IMR-90 (cell line): ENCODE data around the gene CADM1. TPM values are rescaled to one million over a fixed set of nuclear protein-coding genes. Genes with fewer than 3 reads are reported as not detected.

Source experiments
- ATAC-seq: fragments of 200-7000 bp; cut with Tn5 transposase; 2 replicates; pipeline ENCODE4 v1.9.1; 2020; ENCODE audit warnings: low read depth, mild to moderate bottlenecking, moderate library complexity
- BruUV-seq: library from RNA; stranded (reverse); fragments of 400-500 nt; replicated peaks from 2 replicates; lab custom pipeline; 2021; lab: Mats Ljungman, UMichigan
- CTCF ChIA-PET: fragments of 300-600 bp; formaldehyde crosslinking; extraction: SDS; loops from one replicate; lab custom pipeline; 2021; ENCODE audit warnings: antibody characterized with exemption; lab: Yijun Ruan, JAX
- POLR2A ChIA-PET: fragments of 300-600 bp; sonication (Branson Sonifier 250); formaldehyde crosslinking; loops from one replicate; lab custom pipeline; 2022; ENCODE audit warnings: antibody characterized with exemption; ENCODE audit not compliant: unreplicated experiment; lab: Charles Lee
- DNase-seq: peaks from one replicate; pipeline ENCODE4 v3.0.0; 2013
- H2AFZ ChIP-seq: replicated peaks from 2 replicates; pipeline ENCODE3; 2013; ENCODE audit warnings: low read length, mild to moderate bottlenecking; ENCODE audit not compliant: poor library complexity
- H2AK5ac ChIP-seq: 2 replicates; pipeline ENCODE4 v1.6.1; 2013; ENCODE audit warnings: low read depth, low read length, inconsistent platforms
- H2AK9ac ChIP-seq: replicated peaks from 2 replicates; pipeline ENCODE3; 2013; ENCODE audit warnings: mild to moderate bottlenecking, low read depth, low read length, moderate library complexity; ENCODE audit not compliant: poor library complexity
- H2BK120ac ChIP-seq: 2 replicates; pipeline ENCODE4 v1.6.1; 2013; ENCODE audit warnings: low read depth, low read length, inconsistent platforms
- H2BK15ac ChIP-seq: 3 replicates; pipeline ENCODE4 v1.6.1; 2013; ENCODE audit warnings: low read depth, low read length, inconsistent platforms
- H2BK20ac ChIP-seq: 2 replicates; pipeline ENCODE4 v1.6.1; 2013; ENCODE audit warnings: low read depth, mild to moderate bottlenecking, inconsistent platforms, low read length, moderate library complexity
- H2BK5ac ChIP-seq: 2 replicates; pipeline ENCODE4 v1.6.1; 2013; ENCODE audit warnings: mild to moderate bottlenecking, low read depth, low read length, inconsistent platforms; ENCODE audit not compliant: poor library complexity, severe bottlenecking
- H3K14ac ChIP-seq: replicated peaks from 2 replicates; pipeline ENCODE4 v1.6.1; 2013; ENCODE audit warnings: low read depth, low read length, inconsistent platforms
- H3K18ac ChIP-seq: 2 replicates; pipeline ENCODE4 v1.6.1; 2013; ENCODE audit warnings: low read depth, low read length, control low read depth
- H3K23ac ChIP-seq: 2 replicates; pipeline ENCODE4 v1.6.1; 2013; ENCODE audit warnings: low read depth, low read length, inconsistent platforms
- H3K27ac ChIP-seq: 2 replicates; pipeline ENCODE4 v1.5.1; 2013; ENCODE audit warnings: mild to moderate bottlenecking, control low read depth, low read length; ENCODE audit not compliant: insufficient read depth
- H3K27me3 ChIP-seq: 2 replicates; pipeline ENCODE4 v1.6.1; 2013; ENCODE audit warnings: low read length; ENCODE audit not compliant: control insufficient read depth, insufficient read depth
- H3K36me3 ChIP-seq: 2 replicates; pipeline ENCODE4 v1.6.1; 2013; ENCODE audit warnings: low read length, mixed read lengths; ENCODE audit not compliant: control insufficient read depth, insufficient read depth
- H3K4ac ChIP-seq: 2 replicates; pipeline ENCODE4 v1.6.1; 2013; ENCODE audit warnings: low read depth, low read length, inconsistent platforms
- H3K4me1 ChIP-seq: 2 replicates; pipeline ENCODE4 v1.6.1; 2013; ENCODE audit warnings: low read length, mixed read lengths; ENCODE audit not compliant: control insufficient read depth, insufficient read depth
- H3K4me2 ChIP-seq: 2 replicates; pipeline ENCODE4 v1.6.1; 2013; ENCODE audit warnings: low read depth, mild to moderate bottlenecking, control low read depth, low read length, moderate library complexity
- H3K4me3 ChIP-seq: 2 replicates; pipeline ENCODE4 v1.5.1; 2013; ENCODE audit warnings: low read depth, mild to moderate bottlenecking, control low read depth, low read length, moderate library complexity; ENCODE audit not compliant: insufficient read depth
- H3K56ac ChIP-seq: 2 replicates; pipeline ENCODE4 v1.6.1; 2013; ENCODE audit warnings: low read length, inconsistent platforms; ENCODE audit not compliant: insufficient read depth; ENCODE audit errors: extremely low read depth
- H3K79me1 ChIP-seq, 2 experiments: 2 replicates each; pipeline ENCODE4 v1.6.1; 2013; ENCODE audit warnings: low read length in 2 of 2, inconsistent platforms in 1 of 2, low read depth in 1 of 2
- H3K9ac ChIP-seq: 2 replicates; pipeline ENCODE4 v1.6.1; 2013; ENCODE audit warnings: low read depth, low read length, control low read depth
- H3K9me1 ChIP-seq: 2 replicates; pipeline ENCODE4 v1.6.1; 2013; ENCODE audit warnings: low read length, inconsistent platforms; ENCODE audit not compliant: insufficient read depth
- H3K9me3 ChIP-seq: 2 replicates; pipeline ENCODE4 v1.6.1; 2013; ENCODE audit warnings: low read length; ENCODE audit not compliant: control insufficient read depth, insufficient read depth
- H4K20me1 ChIP-seq: 2 replicates; pipeline ENCODE4 v1.6.1; 2013; ENCODE audit warnings: low read length, inconsistent platforms; ENCODE audit not compliant: insufficient read depth
- H4K5ac ChIP-seq: 2 replicates; pipeline ENCODE4 v1.6.1; 2013; ENCODE audit warnings: mild to moderate bottlenecking, low read depth, low read length, control low read depth
- H4K8ac ChIP-seq, 2 experiments: 2 replicates each; pipeline ENCODE4 v1.6.1; 2013; ENCODE audit warnings: low read depth in 2 of 2, low read length in 2 of 2, control low read depth in 1 of 2, inconsistent platforms in 1 of 2
- H4K91ac ChIP-seq: 2 replicates; pipeline ENCODE4 v1.6.1; 2013; ENCODE audit warnings: low read depth, low read length, inconsistent platforms; ENCODE audit not compliant: insufficient read depth
- CEBPB ChIP-seq: IDR thresholded peaks from 2 replicates; pipeline ENCODE4 v1.6.1; 2012; ENCODE audit warnings: low read depth, low read length, improper control_type of control experiment
- FOS ChIP-seq: fragments of 150-350 bp; IDR thresholded peaks from 2 replicates; pipeline ENCODE4 v1.6.1; 2016; ENCODE audit warnings: low read depth, low read length
- POLR2A ChIP-seq: IDR thresholded peaks from 2 replicates; pipeline ENCODE4 v1.6.1; 2012; ENCODE audit warnings: mild to moderate bottlenecking, low read depth, low read length
- WGBS, 2 experiments: methylation state at CpG; one replicate each; pipeline versions ENCODE4 v1.1.5 to v1.1.7; 2013; ENCODE audit warnings: missing lambda C conversion rate in 2 of 2; ENCODE audit not compliant: insufficient read length in 1 of 2; ENCODE audit errors: extremely low coverage in 2 of 2; 5-methylcytosine and 5-hydroxymethylcytosine counted together
- dilution Hi-C: fragments of 300-500 bp; cut with HindIII; formaldehyde crosslinking; loops from one replicate; pipeline ENCODE4 v1.14.3; 2018; ENCODE audit warnings: low sequenced_read_pairs; ENCODE audit not compliant: unreplicated experiment
- in situ Hi-C: fragments of 300-500 bp; cut with MboI; formaldehyde crosslinking; loops from 3 replicates; pipeline ENCODE4 v1.14.3; 2019; ENCODE audit warnings: low sequenced_read_pairs, inconsistent platforms, mixed read lengths
- intact Hi-C: fragments of 100-400 bp; cut with micrococcal nuclease; formaldehyde crosslinking; loops from 2 replicates; pipeline ENCODE4 v1.10.0; 2022
- polyA plus RNA-seq, 3 experiments: library from polyadenylated mRNA; depleted of rRNA; stranded (reverse); fragments of >200 nt; gene quantifications; 2 replicates each; pipeline ENCODE4 v1.2.3, GENCODE V29; 2012; ENCODE audit warnings: low replicate concordance in 1 of 3
- total RNA-seq: library from RNA; depleted of rRNA; stranded (reverse); fragments of >200 nt; gene quantifications from 2 replicates; pipeline ENCODE4 v1.2.3, GENCODE V29; 2012
- TF ChIP-seq, protein P1 (sequence below): fragments of 150-350 bp; IDR thresholded peaks from 2 replicates; pipeline ENCODE4 v1.6.1; 2017; ENCODE audit warnings: mild to moderate bottlenecking, antibody characterized with exemption, low read length, low read depth

Gene CADM1
- total and polyA plus RNA-seq, 2 of the 4 experiments (the other 2 are of a cell fraction), result 28.8 to 77.1 TPM

DNA sequence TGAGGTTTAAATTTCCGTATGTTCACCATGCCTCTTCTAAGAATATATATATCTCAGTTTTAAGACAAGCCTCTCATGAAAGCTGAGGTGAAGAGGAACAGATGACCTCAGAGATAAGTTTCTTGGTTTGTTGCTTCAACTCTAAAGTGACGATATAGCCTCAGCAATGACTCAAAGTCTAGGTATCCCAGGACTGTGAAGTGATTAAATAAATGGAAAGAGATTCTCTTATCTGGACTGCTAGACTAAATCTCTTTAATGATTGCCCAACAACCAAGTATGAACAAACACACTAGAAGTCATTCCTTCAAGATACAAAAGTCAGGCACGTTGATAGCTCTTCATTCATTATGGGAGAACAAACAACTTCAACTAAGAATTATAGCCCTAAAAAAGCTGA is 15.3 kb downstream of the CADM1 start:
- no peak overlapping the region for H2AK5ac ChIP-seq
- CTCF ChIA-PET, result interaction anchor here (0.6 to 1.0 kb wide), 3 partner anchors 22 to 386 kb away, joined by 3 to 6 read pairs (median 4); no protein-coding TSS in a partner anchor
- 0% methylated on average over 1 of the region's 3 CpGs; no CpG with 5 or more reads in 1 of the 2 experiments for WGBS, 2 experiments
- H4K91ac ChIP-seq, result peak overlapping the region; percentile 9; the same call in 1 of the 2 replicates
- H3K9ac ChIP-seq, result no peak overlapping the region
- H3K9me3 ChIP-seq, result no peaks in the 10 kb centered on the region
- 0 out of 2 replicates have a peak, but pooled peaks cover 3% of the 10 kb centered on the region for H3K9me1 ChIP-seq
- H3K4me3 ChIP-seq, result no peak overlapping the region
- in situ Hi-C loops, result no loop called here
- POLR2A ChIA-PET, result no interaction called here
- H3K4me1 ChIP-seq, result peaks cover 7% of the 10 kb centered on the region
- peak overlapping the region; percentile 81; the same call in 1 of the 2 replicates for H3K4me2 ChIP-seq
- no peaks in the 10 kb centered on the region; the same call in 1 of the 2 replicates for H4K20me1 ChIP-seq
- H3K36me3 ChIP-seq, result no peaks in the 10 kb centered on the region; the same call in 1 of the 2 replicates
- no peaks in the 10 kb centered on the region; a peak in 1 of 4 replicates for H3K79me1 ChIP-seq
- no peak overlapping the region for H2BK120ac ChIP-seq
- no peak overlapping the region for H3K56ac ChIP-seq
- H2BK15ac ChIP-seq, result no peak overlapping the region
- H3K27ac ChIP-seq, result no peak overlapping the region
- no peak overlapping the region for H3K14ac ChIP-seq
- H2BK5ac ChIP-seq, result peak overlapping the region; percentile 76
- H3K23ac ChIP-seq, result no peak overlapping the region
- no peak overlapping the region for H3K18ac ChIP-seq
- peak; percentile 91 for ATAC-seq
- no peak overlapping the region for H2AK9ac ChIP-seq
- no TSS peak for BruUV-seq
- H4K8ac ChIP-seq, result no peak overlapping the region
- no peaks in the 10 kb centered on the region for H3K27me3 ChIP-seq
- intact Hi-C loops, result no loop called here
- TF ChIP-seq, protein P1, sequence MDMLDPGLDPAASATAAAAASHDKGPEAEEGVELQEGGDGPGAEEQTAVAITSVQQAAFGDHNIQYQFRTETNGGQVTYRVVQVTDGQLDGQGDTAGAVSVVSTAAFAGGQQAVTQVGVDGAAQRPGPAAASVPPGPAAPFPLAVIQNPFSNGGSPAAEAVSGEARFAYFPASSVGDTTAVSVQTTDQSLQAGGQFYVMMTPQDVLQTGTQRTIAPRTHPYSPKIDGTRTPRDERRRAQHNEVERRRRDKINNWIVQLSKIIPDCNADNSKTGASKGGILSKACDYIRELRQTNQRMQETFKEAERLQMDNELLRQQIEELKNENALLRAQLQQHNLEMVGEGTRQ, result no peak
- no peak for TF ChIP-seq POLR2A
- TF ChIP-seq FOS, result peak; percentile 80
- peak; percentile 98 for TF ChIP-seq CEBPB
- H4K5ac ChIP-seq, result no peak overlapping the region
- no peak overlapping the region for H3K4ac ChIP-seq
- peak; percentile 94 for DNase-seq
- dilution Hi-C loops, result no loop called here
- no peak overlapping the region for H2AFZ ChIP-seq
- H2BK20ac ChIP-seq, result no peak overlapping the region
